Heart right ventricle (tissue), 16 donors: ENCODE results near the gene LRRC42. TPM values are rescaled to one million over a fixed set of nuclear protein-coding genes. Genes with fewer than 3 reads are reported as not detected.

Experiments
- ATAC-seq, 8 donors: fragments of 200-7000 bp; cut with Tn5 transposase; one replicate each; pipeline ENCODE4 v1.9.1; 2020; ENCODE audit warnings: mild to moderate bottlenecking in 8 of 8, moderate library complexity in 8 of 8, moderate number of reproducible peaks in 1 of 8
- DNase-seq, 2 donors: peaks; one replicate each; pipeline ENCODE4 v3.0.0-alpha.2; 2020
- H3K27ac ChIP-seq, 10 donors: fragments of 200-600 bp; sonication (generic) in 2 of 10; one replicate each; pipeline versions ENCODE4 v1.5.0 to v1.8.0; 2020 to 2022; ENCODE audit warnings: mild to moderate bottlenecking in 3 of 10
- H3K27me3 ChIP-seq, 7 donors: fragments of 200-600 bp; one replicate each; pipeline ENCODE4 v1.8.0; 2021 to 2022; ENCODE audit warnings: mild to moderate bottlenecking in 2 of 7
- H3K36me3 ChIP-seq, 9 donors: fragments of 200-600 bp; sonication (generic) in 1 of 9; one replicate each; pipeline versions ENCODE4 v1.5.0 to v1.8.0; 2020 to 2022; ENCODE audit warnings: mild to moderate bottlenecking in 2 of 9
- H3K4me1 ChIP-seq, 9 donors: fragments of 200-600 bp; sonication (generic) in 1 of 9; one replicate each; pipeline versions ENCODE4 v1.5.0 to v1.8.0; 2020 to 2022; ENCODE audit warnings: mild to moderate bottlenecking in 4 of 9
- H3K4me3 ChIP-seq, 10 donors: fragments of 200-600 bp; sonication (generic) in 2 of 10; one replicate each; pipeline versions ENCODE4 v1.5.0 to v1.8.0; 2020 to 2022; ENCODE audit warnings: mild to moderate bottlenecking in 7 of 10, moderate library complexity in 2 of 10
- H3K9me3 ChIP-seq, 11 donors: fragments of 200-600 bp in 10 of 11; sonication (generic) in 2 of 11; one replicate each; pipeline versions ENCODE4 v1.5.0 to v1.8.0; 2013 to 2022; ENCODE audit warnings: mild to moderate bottlenecking in 2 of 11, control low read depth in 1 of 11, moderate library complexity in 1 of 11
- CTCF ChIP-seq, 9 donors: fragments of 200-600 bp; sonication (generic) in 2 of 9; IDR thresholded peaks; one replicate each; pipeline versions ENCODE4 v1.5.0 to v1.8.0; 2021 to 2022; ENCODE audit warnings: antibody characterized with exemption in 9 of 9, mild to moderate bottlenecking in 5 of 9, moderate library complexity in 1 of 9
- WGBS, 2 donors: extraction: QIAGEN DNeasy Blood & Tissue Kit; methylation state at CpG; one replicate each; pipeline ENCODE4 v1.1.7; 2013; ENCODE audit warnings: inconsistent platforms in 1 of 2; 5-methylcytosine and 5-hydroxymethylcytosine counted together
- intact Hi-C, 10 donors: fragments of 100-400 bp; cut with DNase I; formaldehyde crosslinking; loops; one replicate each; pipeline versions ENCODE4 v1.11.1 to v1.14.2; 2022
- polyA plus RNA-seq, 2 donors: library from polyadenylated mRNA; stranded (reverse); fragments of 200-250 nt; gene quantifications; one replicate each; pipeline ENCODE4 v1.2.3, GENCODE V29; 2013
- total RNA-seq, 10 donors: library from RNA; stranded (reverse); fragmentation: NEBNext Ultra II Directional in 3 of 10; extraction: Animal tissue kit (Norgen Biotek cat#: 25700) in 3 of 10; gene quantifications; one replicate each; pipeline versions ENCODE4 v1.2.1 to v1.2.4, GENCODE V29; 2021 to 2023
- donor health status: Arrhythmogenic right ventricular cardiomyopathy.
- donor health status: ischemic (EF 13 %, LVEDD 7.1; RV severe dilation, severe dysfunction).
- donor health status: healthy with polysubstance abuse.
- donor health status: DM: no; HTN: yes; CAD: no.
- donor health status: DM: no; HTN: no; CAD: no.
- donor health status: ischemic (EF 25% LVEDD 6.9; RV normal size, moderate dysfunction).
- donor health status: ischemic (EF 25% LVEDD 5.7; RV mildly dilated, moderate dysfunction).
- donor health status: healthy.
- donor health status: DM: yes; HTN: yes; CAD: no.
- donor health status: Ischemic cardiomyopathy.
- donor health status: ischemic (EF 35%, LVEDD 5.7; RV mildly dilated, moderate dysfunction).
- donor health status: nonischemic (EF 11% LVEDD 7.7; RV severe dilation, severe dysfunction).
- donor health status: DM: yes; HTN: yes; CAD: no.
- donor health status: PGD.
- donor health status: ischemic (EF 29% LVEDD 5.4; RV normal size, mild dysfunction).
- donor health status: nonischemic (EF 23%, LVEDD 6.1; RV moderate dilation, normal function).

The LRRC42 gene
- total and polyA plus RNA-seq, 12 donors = 2.9 to 16.5 (median 13.9) TPM

GRCh38 chr1:53982763-53983104, 36.6 kb downstream of the LRRC42 start:
- Histone ChIP-seq H3K27me3 (no peaks in the 10 kb centered on the region), H3K4me1 (peaks cover 0 to 14% (median 11%) of the 10 kb centered on the region in 9 donors), H3K4me3 (peak overlapping the region in 9 of 10 donors; percentile 16 to 49 (median 44)), H3K9me3 (no peaks in the 10 kb centered on the region), H3K36me3 (no peaks in the 10 kb centered on the region), H3K27ac (peak overlapping the region in 3 of 10 donors; percentile 38 to 62 (median 53))
- DNase-seq (no peak), ATAC-seq (no peak)
- 28 to 33% methylated on average over 4 of the region's 4 CpGs for WGBS, 2 donors
- intact Hi-C loops = no loop called here
- TF ChIP-seq CTCF (IDR thresholded peaks at IDR 0.05) = no peak

DNA sequence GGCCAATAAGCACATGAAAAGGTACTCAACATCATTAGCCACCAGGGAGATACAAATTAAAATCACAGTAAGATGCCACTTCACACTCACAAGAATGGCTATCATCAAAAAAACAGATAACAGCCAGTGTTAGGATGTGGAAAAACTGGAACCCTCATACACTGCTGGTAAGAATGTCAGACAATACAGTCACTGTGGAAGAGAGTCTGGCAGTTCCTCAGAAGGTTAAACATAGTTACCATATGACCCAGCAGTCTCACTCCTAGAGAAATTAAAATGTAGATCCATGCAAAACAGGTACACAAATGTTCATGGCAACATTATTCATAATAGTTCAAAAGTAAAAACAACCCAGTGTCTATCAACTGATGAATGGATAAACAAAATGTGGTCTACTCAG, 38.6 kb downstream of the LRRC42 start:
- peaks cover 0 to 14% (median 11%) of the 10 kb centered on the region in 9 donors for H3K4me1 ChIP-seq
- no peaks in the 10 kb centered on the region for H3K36me3 ChIP-seq
- intact Hi-C loops = no loop called here
- DNase-seq = no peak
- no peaks in the 10 kb centered on the region for H3K9me3 ChIP-seq
- no peak for TF ChIP-seq CTCF (IDR thresholded peaks at IDR 0.05)
- no peak for ATAC-seq
- no peak overlapping the region for H3K27ac ChIP-seq
- no peaks in the 10 kb centered on the region for H3K27me3 ChIP-seq
- no peak overlapping the region for H3K4me3 ChIP-seq

- ATAC-seq = no peak
- intact Hi-C loops = no loop called here
Measured at GRCh38 chr1:53986458-53986857, 40.3 kb downstream of the LRRC42 start.

DNA sequence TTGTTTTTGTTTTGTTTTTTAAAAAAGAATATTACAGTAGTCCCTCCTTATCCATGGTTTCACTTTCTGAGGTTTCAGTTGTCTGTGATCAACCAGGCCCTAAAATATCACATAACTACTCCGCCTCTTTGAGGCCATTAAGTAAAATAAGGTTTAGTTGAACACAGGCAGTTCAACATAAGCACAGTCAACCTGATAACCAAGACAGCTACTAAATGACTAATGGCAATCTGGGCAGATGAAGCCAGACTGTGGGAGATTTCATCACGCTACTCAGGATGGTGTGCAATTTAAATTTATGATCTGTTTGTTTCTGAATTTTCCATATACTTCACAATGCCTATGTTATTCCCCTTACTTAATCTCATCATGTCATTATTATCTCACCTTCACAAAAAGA, 41.7 kb downstream of the LRRC42 start:
- 88 to 94% methylated on average over 2 of the region's 2 CpGs for WGBS, 2 donors
- H3K4me3 ChIP-seq = no peak overlapping the region
- no peaks in the 10 kb centered on the region for H3K36me3 ChIP-seq
- no peak overlapping the region for H3K27ac ChIP-seq
- H3K9me3 ChIP-seq = no peaks in the 10 kb centered on the region
- DNase-seq = no peak
- no peak for ATAC-seq
- no peak for TF ChIP-seq CTCF (IDR thresholded peaks at IDR 0.05)
- intact Hi-C loops = no loop called here
- peaks cover 0 to 4% (median 0%) of the 10 kb centered on the region in 9 donors for H3K4me1 ChIP-seq
- no peaks in the 10 kb centered on the region for H3K27me3 ChIP-seq

More at GRCh38 chr1:53986458-53986857, 40.3 kb downstream of the LRRC42 start:
- Histone ChIP-seq H3K9me3 (no peaks in the 10 kb centered on the region), H3K27me3 (no peaks in the 10 kb centered on the region), H3K4me1 (peaks cover 0 to 14% (median 11%) of the 10 kb centered on the region in 9 donors), H3K4me3 (no peak overlapping the region), H3K36me3 (no peaks in the 10 kb centered on the region), H3K27ac (no peak overlapping the region)
- no peak for TF ChIP-seq CTCF (IDR thresholded peaks at IDR 0.05)
- no peak for DNase-seq
- 94 to 97% methylated on average over 3 of the region's 3 CpGs for WGBS, 2 donors
